Stimulated activated CD4-positive, alpha-beta T cell treated with anti-CD3 and anti-CD28 coated beads, Interleukin-2, amount 100 ng/mL, for 48 hours (primary cell): ENCODE data around the gene LRRC47.

Experiments used
- DNase-seq, 2 donors: peaks; one replicate each; pipeline ENCODE4 v3.0.0-alpha.2; 2020

Gene LRRC47

DNA sequence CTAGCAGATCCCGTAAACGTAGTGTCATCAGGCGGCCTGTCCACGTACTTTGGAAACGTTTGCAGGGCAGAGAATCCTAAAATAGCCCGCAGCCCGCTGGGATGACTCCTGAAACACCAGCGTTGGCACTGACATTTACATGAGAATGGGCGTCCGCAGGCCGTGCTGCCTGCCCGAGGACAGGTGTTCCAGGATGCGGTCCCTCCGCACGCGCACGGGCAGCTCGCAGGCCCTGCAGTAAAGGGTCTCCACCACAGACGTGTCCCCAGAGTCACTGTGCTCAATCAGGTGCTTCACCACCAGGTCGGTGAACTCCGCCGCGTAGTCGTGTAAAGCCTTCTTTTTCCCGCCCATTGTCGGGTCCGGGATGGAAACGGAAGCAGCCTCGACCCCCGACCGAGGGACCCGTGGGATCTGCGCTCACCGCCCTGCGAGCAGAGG lies 49.9 kb downstream of the LRRC47 start:
- no peak for DNase-seq

DNA sequence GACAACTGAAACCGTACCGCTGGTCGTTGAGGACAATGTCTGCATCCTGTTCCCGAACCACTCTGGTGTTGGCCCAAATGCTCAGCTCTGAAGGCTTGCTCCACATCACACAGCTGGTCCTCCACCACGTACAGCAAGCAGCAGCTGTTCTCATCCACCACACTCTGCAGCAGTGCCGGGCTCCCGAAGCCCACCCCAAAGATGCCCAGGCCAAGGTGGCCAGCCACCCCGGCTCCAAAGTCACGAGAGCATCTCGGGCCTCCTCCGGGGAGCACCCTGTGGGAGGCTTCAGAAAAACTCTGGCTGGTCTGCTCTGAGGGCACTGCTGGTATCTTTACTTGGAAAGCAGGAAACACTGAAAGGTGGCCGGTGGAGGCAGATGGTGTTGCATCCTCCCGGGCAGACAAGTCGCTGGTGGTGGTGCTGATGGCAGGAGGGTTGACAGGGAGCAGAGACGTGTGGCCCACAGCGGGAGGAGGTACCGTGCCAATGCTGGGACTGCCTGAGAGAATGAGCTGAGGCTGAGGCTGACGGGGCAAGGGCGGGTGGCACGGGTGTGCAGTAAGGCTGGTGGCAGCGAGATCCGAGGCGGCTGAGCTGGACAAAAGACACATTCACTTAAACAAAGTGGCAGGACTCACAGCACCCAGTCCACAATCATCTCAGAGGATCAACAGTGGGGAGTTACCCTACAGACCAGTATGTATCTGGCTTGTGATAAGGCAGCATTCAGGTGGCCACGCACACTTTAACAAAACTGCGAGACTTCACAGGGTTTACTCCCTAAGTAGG lies 50.5 kb downstream of the LRRC47 start:
- DNase-seq, result no peak

DNA sequence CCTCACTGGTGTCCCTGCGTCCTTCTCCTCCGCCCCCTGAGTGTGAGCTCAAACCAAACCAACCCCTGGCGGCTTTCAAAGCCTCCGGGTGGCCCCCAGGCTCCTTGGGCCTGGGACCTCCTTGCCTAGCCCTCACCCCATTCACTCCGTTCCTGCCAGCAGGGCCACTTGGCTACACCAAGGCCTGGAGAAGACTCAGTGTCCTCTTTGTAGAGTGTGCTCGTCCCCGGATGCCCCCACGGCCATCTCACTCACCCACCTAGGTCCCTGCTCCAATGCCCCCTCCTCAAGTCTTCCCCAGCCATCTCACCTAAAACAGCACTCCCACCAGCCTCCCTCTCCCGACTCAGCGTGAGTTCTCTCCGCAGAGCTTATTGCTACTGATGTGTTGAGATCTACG lies 51.2 kb downstream of the LRRC47 start:
- DNase-seq, result no peak

DNA sequence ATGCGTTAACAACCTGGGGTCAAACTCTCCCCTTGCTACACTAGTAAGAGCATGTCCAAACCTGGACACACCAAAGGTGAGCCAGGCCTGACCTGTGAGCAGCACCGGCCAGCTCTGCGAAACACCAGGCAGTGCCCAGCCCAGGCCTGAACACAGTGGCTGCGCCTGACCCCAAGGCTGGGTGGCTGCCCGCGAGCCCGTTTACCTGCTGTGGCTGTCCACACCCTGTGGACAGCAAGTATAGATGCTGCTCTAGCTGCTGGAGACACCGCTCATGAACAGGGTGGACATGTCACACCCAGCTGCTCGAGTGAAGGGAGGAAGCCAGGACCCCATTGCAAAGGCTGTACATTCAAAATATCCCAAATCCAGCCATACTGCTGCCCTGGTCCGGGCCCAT lies 51.7 kb downstream of the LRRC47 start:
- no peak for DNase-seq

DNA sequence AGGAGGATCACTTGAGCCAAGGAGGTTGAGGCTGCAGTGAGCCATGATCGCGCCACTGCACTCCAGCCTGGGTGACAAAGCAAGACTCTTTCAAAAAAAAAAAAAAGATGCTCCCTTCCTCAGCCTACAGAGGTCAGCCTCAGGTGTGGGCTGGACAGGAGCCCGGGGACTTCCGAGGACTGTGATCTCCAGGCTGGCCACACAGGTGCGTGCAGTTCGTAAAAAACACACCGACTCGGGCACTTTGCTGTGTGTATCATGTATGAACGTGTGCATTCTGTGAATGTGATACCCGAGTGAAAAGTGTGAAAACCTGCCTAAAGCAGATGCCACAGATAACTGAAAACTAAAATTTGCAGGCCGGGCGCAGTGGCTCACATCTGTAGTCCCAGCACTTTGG lies 52.5 kb downstream of the LRRC47 start:
- DNase-seq, result no peak

DNA sequence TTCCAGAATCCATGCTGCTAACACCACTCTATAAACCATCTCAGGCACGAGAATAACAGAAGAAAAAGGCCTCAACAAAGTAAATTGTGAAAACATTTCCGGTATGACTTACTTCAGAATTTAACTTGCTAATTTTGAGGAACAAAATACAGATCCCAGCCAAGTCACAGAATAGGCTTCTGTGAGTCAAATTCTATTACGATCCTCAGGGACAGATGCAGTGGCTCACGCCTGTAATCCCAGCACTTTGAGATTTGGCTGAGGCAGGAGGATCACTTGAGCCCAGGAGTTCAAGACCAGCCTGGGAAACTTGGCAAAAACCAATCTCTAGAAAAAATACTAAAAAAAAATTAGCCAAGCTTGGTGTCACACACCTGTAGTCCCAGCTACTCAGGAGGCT lies 52.9 kb downstream of the LRRC47 start:
- DNase-seq, result no peak

DNA sequence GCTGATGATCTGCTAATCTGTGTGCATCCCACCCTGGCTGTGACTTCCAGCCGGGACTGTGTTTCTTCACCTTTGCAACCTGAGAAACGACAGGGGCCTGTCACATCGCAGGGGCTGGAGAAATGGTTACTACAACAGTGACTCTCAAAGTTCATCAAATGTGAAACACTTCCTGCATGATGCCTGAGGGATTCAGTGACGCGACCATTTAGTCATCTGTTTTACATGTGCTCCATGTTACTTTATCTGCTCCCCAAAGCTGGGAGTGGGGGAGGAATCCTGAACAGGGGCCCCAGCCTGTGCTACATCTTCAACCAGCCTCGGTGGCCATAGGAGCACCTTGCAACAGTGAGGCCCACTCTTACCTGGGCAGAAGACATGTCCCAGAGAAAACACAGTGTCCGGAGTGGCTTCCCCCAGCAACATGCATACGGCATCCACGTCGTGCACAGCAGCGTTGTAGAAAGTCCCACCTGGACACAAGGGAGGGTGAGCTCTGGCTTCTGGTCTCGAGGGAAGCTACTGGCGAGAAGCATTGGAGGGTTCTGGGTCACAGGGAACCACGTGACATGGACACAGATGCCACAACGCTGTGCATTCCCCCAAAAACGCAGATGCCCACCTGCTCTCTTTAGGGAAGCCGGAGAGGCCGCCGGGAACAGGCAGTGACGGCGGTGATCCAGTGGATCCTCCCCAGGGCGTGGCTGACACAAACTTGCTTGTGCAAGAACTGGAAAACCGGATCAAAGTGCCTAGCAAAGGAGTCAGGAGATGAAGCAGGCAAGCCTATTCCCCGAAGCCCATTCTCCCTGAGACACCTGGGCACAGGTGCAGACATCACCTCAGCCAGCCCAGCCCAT lies 53.6 kb downstream of the LRRC47 start:
- DNase-seq, result no peak

DNA sequence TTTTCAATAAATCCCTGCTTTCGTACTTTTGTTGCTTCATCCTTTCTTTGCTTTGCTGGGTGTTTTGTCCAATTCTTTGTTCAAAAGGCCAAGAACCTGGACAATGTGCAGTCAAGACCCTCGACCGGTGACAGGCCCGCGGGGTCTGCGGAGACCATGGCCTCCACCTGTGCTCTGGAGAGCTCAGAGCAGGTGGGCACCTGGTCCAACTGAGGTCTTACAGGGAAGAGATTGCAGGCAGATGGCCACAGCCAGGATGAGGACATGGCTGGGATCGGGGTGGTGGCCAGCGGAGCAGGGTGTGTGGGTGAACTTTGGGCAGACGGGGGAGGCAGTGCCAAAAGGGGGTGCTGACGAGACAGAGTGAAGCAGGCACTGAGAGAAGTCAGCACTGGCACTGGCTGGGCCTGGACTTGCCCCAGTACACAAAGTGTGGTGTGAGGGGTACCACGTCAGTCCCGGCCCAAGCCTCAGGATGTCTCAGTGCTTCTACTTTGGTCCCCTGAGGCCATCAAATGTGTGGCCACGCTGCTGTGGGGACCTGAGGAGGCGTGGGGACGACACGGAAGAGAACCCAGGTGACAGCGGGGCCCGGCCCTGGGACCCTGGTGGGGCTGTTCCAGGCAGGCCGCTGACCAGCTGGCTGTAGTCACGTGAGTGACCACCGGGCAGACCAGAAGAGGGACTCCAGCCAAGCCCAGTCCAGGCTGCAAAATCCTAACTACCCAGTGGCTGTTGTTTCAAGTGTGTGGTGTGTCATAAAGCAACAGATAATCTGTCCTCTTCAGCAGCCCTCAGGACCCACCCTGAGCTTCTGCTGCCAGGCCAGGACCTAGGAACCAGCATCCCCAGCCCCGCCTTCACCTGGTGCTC lies 54.5 kb downstream of the LRRC47 start:
- no peak for DNase-seq

DNA sequence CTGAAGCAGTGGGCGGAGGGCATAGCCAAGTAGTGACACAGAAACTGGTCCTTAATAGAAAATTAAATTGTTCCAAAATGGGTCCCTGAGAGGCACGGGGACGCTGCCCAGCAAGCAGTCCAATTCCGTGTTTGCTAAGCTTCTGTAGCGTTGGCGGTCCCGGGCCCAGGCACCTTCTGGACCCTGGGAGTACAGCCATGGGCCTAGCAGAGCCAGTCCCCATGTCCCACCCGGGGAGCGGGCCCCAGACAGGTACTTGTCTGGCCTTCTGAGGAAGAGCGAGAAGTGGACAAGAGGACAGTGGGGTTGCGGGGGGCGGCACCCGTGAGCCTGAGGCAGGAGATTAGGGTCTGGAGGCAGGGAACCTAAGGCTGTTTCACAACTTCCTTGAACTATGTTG lies 55.5 kb downstream of the LRRC47 start:
- DNase-seq, result no peak

DNA sequence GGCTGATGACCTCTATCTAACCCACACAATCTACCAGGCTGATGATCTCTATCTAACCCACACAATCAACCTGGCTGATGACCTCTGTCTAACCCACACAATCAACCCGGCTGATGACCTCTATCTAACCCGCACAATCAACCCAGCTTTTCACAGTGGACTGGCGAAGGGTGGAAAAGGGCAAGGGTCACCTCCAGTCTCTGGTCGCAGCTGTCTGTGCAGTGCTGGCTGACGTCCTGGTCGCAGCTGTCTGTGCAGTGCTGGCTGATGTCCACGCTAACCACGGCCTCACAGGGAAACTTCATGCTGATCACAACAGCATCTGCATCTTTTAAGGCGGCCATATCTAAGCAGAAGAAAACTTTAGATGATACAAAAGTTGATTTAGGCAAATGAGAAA lies 56.3 kb downstream of the LRRC47 start:
- DNase-seq, result no peak

DNA sequence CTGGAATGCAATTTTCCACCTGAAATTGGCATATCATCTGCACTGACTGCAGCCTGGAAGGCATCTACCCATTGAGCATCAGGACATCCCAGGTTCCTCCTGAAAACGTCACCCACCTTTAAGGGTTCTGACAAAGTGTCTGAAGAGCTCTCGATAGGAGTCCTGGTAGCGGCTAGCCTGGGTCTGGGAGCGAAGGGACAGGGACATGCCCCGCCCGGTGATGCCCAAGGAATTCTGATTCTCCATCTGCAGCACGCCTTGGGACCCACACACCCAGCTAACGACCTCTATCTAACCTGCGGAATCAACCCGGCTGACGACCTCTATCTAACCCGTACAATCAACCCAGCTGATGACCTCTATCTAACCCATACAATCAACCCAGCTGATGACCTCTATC lies 57.4 kb downstream of the LRRC47 start:
- no peak for DNase-seq

DNA sequence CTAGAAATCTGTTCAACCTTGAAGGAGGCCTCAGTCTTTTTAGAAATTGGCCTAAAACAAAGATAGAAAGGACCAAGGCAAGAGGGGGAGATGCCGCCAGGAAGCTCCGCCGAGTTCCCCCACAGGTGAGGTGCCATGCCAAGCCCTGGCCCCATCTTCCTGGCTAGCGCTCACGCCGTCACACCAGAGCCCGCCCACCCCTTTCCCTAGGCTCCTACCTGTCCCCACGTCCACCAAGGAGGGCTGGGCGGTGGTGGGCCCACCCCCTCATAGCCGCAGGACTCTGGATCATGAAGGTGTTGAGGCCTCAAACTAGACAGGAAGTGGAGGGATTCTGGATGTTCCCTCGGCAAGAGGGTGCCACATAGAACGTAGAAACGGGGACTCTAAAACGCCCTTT lies 59.6 kb downstream of the LRRC47 start:
- DNase-seq, result no peak

DNA sequence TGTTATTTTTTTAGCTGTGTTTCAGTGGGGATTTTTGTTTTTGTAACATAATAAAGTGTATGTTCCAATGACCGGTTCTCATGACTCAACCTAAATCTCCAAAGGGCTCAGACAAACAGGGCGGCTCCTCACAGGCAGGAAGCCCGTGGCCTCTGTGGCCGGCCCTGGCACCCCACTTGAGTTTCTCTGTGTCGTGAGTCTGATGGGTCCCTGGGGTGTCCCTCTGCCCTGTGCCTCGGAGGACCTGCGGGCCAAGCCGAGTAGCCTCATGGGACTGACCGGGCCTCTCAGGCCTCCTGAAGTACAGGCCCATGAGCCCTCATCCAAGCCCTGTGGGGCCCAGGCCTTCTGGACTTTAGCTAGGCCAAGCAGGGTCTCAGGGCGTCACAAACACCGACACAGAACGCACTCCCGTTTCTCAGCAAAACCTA lies 60.2 kb downstream of the LRRC47 start:
- no peak for DNase-seq

DNA sequence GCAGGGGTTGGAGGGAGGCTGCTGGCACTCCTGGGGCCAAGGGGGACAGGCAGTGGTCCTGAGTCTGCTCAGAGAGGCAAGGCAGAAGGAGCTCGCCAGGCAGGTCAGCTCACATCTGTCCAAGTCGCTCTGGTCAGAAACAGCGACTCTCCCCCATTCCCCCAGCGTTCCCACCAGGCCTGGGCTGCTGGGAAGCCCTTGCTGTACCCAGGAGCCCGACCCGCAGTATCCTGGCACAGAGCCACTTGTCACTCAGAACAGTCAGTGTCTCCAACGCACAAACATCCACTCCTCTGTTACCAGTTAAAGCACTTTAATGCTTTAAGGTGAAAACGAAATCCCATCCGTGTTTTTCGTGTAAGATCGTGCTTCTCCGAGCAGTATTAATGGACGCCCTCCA lies 60.6 kb downstream of the LRRC47 start:
- no peak for DNase-seq

DNA sequence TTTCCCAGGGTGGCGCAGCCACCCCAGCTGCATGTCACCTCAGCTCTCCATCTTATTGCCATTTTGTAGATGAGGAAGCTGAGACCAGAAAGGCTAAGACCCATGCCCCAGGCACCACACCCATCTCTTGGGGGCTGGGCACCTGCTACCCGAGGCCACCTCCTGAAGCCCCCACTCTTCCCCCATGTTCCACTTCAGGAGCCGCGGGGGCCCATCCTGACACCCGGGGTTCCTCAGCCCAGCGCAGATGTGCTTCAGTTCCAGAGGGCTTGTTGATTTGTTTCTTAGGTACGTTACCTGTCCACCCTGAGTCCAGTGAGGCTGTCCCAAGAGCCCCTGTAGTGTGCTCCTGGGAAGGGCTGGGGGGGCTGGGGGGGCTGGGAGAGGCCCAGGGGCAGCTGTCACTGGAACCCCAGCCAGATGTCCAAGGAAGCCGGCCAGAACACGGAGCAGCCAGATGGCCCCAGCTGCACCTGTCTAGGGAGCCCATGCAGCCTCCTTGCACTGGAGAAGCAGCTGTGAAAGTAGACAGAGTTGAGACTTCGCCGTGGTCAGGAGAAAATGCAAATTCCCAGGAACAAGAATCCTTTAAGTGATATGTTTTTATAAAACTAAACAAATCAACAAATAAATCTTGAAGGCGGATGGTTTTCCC lies 61.1 kb downstream of the LRRC47 start:
- no peak for DNase-seq

DNA sequence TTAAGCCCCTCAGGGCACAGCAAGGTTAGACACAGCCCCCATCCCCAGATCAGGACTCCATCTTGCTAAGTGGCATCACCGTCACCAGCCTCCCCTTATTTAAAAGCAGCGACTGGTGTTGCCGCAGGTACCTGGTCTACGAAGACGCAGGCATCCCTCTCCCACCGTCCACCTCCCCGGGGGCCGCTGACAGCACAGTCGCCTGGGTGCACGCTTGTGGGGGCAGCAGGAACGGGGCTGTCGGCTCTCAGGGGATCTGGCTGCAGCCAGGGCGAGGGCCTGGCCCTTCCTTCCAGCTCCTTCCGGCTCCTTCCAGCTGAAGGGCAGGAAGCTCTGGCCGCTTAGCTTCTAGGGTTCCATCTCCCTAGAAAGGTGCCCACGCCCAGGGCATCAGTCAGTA lies 61.7 kb downstream of the LRRC47 start:
- no peak for DNase-seq

DNA sequence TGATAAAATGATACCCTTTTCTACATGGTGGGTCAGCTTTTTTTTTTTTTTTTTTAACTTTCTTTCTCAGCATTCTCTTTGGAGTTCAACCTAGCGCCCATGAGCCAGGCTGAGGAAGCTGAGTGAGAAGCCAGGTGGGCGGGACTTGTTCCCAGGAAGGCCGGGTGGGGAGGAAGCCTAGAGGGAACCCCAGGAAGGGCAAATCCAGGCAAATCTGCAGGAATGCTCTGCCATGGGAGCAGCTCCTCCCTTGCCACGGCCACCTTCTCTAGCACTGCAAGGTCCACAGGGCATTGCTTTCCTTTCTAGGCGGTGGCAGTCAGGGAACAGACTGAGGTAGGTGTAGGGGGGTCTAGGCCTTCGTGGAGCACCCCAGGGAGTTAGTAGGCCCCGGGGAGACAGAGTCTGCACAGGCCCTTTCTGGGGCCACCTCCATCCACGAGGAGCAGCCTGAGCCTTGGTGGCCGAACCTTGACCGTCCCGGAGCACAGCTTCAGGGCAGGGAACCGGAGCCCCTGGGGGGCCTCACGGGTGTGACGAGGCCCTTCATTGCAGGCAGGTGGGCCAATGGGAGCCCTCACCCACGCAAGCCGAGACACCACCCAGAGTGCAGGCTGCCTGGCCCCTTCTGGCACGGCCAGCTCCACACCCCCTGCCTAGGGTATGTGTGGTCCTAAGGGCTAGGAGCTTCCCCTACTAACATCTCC lies 62.3 kb downstream of the LRRC47 start:
- DNase-seq, result no peak

DNA sequence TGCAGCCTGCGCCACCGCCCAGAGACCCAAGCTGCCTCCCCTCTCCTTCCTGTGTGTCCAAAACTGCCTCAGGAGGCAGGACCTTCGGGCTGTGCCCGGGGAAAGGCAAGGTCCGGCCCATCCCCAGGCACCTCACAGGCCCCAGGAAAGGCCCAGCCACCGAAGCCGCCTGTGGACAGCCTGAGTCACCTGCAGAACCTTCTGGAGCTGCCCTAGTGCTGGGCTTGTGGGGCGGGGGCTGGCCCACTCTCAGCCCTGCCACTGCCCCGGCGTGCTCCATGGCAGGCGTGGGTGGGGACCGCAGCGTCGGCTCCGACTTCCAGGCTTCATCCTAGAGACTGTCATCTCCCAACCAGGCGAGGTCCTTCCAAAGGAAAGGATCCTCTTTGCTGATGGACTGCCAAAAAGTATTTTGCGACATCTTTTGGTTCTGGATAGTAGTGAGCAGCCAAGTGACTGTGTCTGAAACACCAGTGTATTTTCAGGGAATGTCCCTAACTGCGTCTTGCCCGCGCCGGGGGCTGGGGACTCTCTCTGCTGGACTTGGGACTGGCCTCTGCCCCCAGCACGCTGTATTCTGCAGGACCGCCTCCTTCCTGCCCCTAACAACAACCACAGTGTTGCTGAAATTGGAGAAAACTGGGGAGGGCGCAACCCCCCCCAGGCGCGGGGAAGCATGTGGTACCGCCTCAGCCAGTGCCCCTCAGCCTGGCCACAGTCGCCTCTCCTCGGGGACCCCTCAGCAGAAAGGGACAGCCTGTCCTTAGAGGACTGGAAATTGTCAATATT lies 63.0 kb downstream of the LRRC47 start:
- no peak for DNase-seq

DNA sequence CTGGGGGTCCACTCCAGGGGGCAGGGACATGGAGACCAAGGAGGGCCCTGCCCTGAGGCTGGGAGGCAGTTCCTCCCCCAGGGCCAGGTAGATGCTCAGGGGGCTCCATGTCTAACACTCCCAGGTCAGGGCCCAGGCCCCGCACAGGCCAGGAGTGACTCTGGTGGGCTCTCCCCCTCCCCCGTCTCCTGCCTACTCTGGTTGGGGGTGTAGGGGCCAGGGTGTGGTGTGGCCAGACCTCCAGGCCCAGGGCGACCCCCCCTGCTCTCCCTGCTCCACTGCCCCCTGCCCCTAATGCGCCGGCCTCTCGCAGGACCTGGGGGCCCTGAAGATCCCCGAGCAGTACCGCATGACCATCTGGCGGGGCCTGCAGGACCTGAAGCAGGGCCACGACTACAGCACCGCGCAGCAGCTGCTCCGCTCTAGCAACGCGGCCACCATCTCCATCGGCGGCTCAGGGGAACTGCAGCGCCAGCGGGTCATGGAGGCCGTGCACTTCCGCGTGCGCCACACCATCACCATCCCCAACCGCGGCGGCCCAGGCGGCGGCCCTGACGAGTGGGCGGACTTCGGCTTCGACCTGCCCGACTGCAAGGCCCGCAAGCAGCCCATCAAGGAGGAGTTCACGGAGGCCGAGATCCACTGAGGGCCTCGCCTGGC lies 63.7 kb downstream of the LRRC47 start:
- no peak for DNase-seq

DNA sequence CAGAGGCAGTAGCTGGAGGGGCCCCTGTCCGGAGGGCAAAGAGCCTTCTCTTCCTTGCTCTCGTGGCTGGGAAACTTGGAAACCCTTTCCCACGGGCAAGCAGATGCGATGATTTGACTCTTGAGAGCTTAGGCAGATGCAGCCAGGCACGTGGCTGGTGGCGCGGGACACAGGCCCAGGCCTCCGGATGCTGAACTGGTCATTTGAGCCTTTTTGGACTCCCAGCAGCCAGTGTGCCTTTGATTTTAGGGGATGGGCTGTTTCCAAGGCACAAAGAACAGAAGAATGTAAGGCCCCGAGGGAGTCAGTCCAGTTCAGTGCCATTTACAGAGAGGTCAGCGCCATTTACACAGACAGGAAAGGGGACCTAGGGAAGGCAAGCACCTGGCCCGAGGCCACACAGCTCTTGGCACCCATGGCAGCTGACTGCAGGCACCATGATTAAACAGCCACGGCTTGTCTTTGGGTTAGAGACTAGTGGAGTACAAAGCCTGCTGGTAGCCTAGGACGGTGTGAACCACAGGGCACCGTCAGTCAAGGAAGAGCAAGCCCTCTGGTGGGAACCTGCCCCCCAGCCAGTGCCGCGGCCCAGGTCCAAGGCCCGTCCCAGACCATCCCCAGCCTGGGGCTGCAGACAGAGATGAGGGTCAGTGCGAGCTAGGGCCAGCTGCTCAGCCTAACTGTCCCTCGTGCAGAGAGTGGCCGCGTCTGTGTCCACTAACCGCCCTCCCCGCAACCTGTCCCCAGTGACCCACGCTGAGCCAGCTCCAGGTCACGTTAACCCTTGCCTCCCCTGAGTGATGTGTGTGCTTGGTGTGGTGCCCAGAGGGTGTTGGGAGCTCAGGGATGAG lies 64.5 kb downstream of the LRRC47 start:
- DNase-seq, result no peak
